ENCODE results near the gene MAP3K2. TPM values are rescaled to one million over a fixed set of nuclear protein-coding genes. Genes with fewer than 3 reads are reported as not detected.

Gene MAP3K2
- total RNA-seq, 1 experiment from 2014 or later: 54.6 TPM

DNA sequence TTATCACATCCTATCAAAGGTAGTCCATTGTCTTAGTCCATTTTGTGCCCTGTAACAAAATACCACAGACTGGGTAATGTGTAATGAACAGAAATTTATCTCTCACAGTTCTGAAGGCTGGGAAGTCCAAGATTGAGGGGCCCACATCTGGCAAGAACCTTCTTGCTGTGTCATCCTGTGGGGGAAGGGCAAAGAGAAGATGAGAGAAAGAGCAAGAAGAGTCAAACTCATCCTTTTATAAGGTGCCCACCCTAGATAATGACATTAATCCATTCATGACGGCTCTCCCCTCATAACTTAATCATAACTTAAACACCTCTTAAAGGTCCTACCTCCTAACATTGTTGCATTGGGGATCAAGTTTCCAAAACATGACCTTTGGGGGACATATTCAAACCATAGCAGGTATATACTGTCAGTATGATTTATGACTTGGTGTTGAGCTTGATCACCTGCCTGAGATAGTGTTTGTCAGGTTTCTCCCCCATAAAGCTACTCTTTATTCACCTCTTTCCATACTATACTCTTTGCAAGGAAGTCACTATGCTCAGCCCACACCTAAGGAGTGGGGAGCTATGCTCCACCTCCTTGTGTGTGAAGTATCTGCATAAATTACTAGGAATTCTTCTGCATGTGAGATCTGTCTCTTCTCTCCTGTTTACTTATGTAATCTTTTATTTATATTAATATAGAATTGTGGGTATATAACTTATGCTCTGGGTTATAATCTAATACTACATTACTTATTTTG is 5.2 kb upstream of the MAP3K2 start:
- Histone ChIP-seq H2AFZ (ENCODE audit: low read length) (no peak overlapping the region), H3F3A (ENCODE audit: low read length, unreplicated experiment) (no peaks in the 10 kb centered on the region), H3K79me2 (ENCODE audit: low read length) (no peaks in the 10 kb centered on the region), H3K9me3 (ENCODE audit: low read length) (no peaks in the 10 kb centered on the region), H3K9me2 (replicated peaks; ENCODE audit: low read length) (no peaks in the 10 kb centered on the region), H3K4me2 (ENCODE audit: low read length) (no peak overlapping the region), H3K4me1 (ENCODE audit: insufficient read depth, low read length) (peaks cover 14% of the 10 kb centered on the region), H3K9ac (ENCODE audit: low read length) (no peak overlapping the region), H3K4me3 (ENCODE audit: low read length) (no peak overlapping the region), H3K27ac (ENCODE audit: low read length) (no peak overlapping the region), H3K27me3 (ENCODE audit: low read length) (no peaks in the 10 kb centered on the region), H4K20me1 (ENCODE audit: low read length) (no peaks in the 10 kb centered on the region), H3K36me3 (ENCODE audit: low read depth, low read length) (no peaks in the 10 kb centered on the region)
- no TSS peak for BruUV-seq (replicated peaks)
- ATAC-seq (no peak), DNase-seq (no peak)
- ChIA-PET POLR2A (ENCODE audit: unreplicated experiment) (no interaction called here), CTCF (no interaction called here)
- intact Hi-C loops (cut with micrococcal nuclease): no loop called here
- TF ChIP-seq EZH2phosphoT487 (IDR thresholded peaks at IDR 0.05; ENCODE audit: borderline replicate concordance, low read length) (no peak), EZH2 (IDR thresholded peaks at IDR 0.05; ENCODE audit: low read length, unreplicated experiment) (no peak)
- TF ChIP-seq, protein P1, sequence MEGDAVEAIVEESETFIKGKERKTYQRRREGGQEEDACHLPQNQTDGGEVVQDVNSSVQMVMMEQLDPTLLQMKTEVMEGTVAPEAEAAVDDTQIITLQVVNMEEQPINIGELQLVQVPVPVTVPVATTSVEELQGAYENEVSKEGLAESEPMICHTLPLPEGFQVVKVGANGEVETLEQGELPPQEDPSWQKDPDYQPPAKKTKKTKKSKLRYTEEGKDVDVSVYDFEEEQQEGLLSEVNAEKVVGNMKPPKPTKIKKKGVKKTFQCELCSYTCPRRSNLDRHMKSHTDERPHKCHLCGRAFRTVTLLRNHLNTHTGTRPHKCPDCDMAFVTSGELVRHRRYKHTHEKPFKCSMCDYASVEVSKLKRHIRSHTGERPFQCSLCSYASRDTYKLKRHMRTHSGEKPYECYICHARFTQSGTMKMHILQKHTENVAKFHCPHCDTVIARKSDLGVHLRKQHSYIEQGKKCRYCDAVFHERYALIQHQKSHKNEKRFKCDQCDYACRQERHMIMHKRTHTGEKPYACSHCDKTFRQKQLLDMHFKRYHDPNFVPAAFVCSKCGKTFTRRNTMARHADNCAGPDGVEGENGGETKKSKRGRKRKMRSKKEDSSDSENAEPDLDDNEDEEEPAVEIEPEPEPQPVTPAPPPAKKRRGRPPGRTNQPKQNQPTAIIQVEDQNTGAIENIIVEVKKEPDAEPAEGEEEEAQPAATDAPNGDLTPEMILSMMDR (conservative IDR thresholded peaks at IDR 0.05; ENCODE audit: low read depth, low read length): no peak

DNA sequence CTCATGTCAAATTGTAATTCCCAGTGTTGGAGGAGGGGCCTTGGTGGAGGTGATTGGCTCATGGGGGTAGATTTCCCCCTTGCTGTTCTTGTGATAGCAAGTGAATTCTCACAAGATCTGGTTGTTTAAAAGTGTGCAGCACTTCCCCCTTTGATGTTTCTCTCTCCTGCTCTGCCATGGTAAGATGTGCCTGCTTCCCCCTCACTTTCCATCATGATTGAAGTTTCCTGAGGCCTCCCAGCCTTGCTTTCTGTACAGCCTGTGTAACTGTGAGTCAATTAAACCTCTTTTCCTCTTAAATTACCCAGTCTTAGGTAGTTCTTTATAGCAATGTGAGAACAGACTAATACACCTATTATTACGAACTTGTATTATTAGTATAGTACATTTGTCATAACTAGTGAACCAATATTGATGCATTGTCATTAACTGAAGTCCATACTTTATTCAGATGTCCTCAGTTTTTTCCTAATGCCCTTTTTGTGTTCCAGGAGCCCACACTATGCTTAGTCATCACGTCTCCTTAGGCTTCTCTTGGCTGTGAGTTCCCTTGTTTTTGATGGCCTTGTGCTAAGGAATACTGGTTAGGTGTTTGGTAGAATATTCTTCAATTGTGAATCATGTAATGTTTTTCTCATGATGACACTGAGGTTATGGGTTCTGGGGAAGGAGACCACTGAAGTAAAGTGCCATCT is 4.5 kb upstream of the MAP3K2 start:
- H3K4me2 ChIP-seq (ENCODE audit: low read length): no peak overlapping the region
- CTCF ChIA-PET: no interaction called here

More for the DNA sequence above, 4.5 kb upstream of the MAP3K2 start:
- no peak overlapping the region for H3K9ac ChIP-seq (ENCODE audit: low read length)
- ATAC-seq (no peak), DNase-seq (no peak)
- H3K9me3 ChIP-seq (ENCODE audit: low read length): no peaks in the 10 kb centered on the region
- H2AFZ ChIP-seq (ENCODE audit: low read length): no peak overlapping the region
- H3K27me3 ChIP-seq (ENCODE audit: low read length): no peaks in the 10 kb centered on the region
- H3F3A ChIP-seq (ENCODE audit: low read length, unreplicated experiment): no peaks in the 10 kb centered on the region
- no TSS peak for BruUV-seq (replicated peaks)
- TF ChIP-seq, protein P1 (conservative IDR thresholded peaks at IDR 0.05; ENCODE audit: low read depth, low read length): no peak
- TF ChIP-seq EZH2 (IDR thresholded peaks at IDR 0.05; ENCODE audit: low read length, unreplicated experiment) (no peak), EZH2phosphoT487 (IDR thresholded peaks at IDR 0.05; ENCODE audit: borderline replicate concordance, low read length) (no peak)
- intact Hi-C loops (cut with micrococcal nuclease): no loop called here
- POLR2A ChIA-PET (ENCODE audit: unreplicated experiment): no interaction called here
- no peak overlapping the region for H3K4me3 ChIP-seq (ENCODE audit: low read length)
- H3K4me1 ChIP-seq (ENCODE audit: insufficient read depth, low read length): peaks cover 10% of the 10 kb centered on the region
- no peaks in the 10 kb centered on the region for H3K36me3 ChIP-seq (ENCODE audit: low read depth, low read length)
- H4K20me1 ChIP-seq (ENCODE audit: low read length): no peaks in the 10 kb centered on the region
- H3K79me2 ChIP-seq (ENCODE audit: low read length): no peaks in the 10 kb centered on the region
- no peak overlapping the region for H3K27ac ChIP-seq (ENCODE audit: low read length)
- H3K9me2 ChIP-seq (replicated peaks; ENCODE audit: low read length): no peaks in the 10 kb centered on the region

All from PC-3 (cell line).